ENCODE results near the gene PHF21A.

Gene PHF21A

GRCh38 chr11:45884596-45885185 lies 236.6 kb downstream of the PHF21A start:
- no peaks in the 10 kb centered on the region for H3K9me3 ChIP-seq (ENCODE audit: low read length)
- H3K4me3 ChIP-seq (ENCODE audit: low read length): peak overlapping the region; percentile 64
- H2AFZ ChIP-seq (ENCODE audit: low read depth, low read length): no peak overlapping the region
- H3K27me3 ChIP-seq (ENCODE audit: insufficient read depth, low read length): no peaks in the 10 kb centered on the region
- peaks cover 10% of the 10 kb centered on the region for H3K36me3 ChIP-seq (ENCODE audit: insufficient read depth, low read length)
- peaks cover 10% of the 10 kb centered on the region for H3K4me1 ChIP-seq (ENCODE audit: insufficient read depth, low read length)
